ENCODE results near the gene ZBTB16.

Gene ZBTB16

DNA sequence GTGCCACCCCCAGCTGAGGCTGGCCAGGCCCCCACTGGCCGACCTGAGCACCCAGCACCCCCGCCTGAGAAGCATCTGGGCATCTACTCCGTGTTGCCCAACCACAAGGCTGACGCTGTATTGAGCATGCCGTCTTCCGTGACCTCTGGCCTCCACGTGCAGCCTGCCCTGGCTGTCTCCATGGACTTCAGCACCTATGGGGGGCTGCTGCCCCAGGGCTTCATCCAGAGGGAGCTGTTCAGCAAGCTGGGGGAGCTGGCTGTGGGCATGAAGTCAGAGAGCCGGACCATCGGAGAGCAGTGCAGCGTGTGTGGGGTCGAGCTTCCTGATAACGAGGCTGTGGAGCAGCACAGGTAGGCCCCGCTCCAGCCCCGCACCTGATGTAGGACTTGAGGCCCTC is 4.7 kb downstream of the ZBTB16 start:
- peaks cover 0 to 26% of the 10 kb centered on the region in 2 experiments; a peak in 1 of 3 replicates for H3K36me3 ChIP-seq (ENCODE audit: control insufficient read depth in 2 of 2, insufficient read depth in 1 of 2, low read length in 2 of 2)
- no peak for TF ChIP-seq ZNF555 (tag by site-specific recombination; conservative IDR thresholded peaks at IDR 0.05)
- TF ChIP-seq, protein P1, sequence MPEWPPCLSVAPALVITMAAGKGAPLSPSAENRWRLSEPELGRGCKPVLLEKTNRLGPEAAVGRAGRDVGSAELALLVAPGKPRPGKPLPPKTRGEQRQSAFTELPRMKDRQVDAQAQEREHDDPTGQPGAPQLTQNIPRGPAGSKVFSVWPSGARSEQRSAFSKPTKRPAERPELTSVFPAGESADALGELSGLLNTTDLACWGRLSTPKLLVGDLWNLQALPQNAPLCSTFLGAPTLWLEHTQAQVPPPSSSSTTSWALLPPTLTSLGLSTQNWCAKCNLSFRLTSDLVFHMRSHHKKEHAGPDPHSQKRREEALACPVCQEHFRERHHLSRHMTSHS (tag by site-specific recombination; IDR thresholded peaks at IDR 0.05), result no peak
- no peak for TF ChIP-seq ZNF202 (tag by site-specific recombination; IDR thresholded peaks at IDR 0.05; ENCODE audit: borderline replicate concordance)
- TF ChIP-seq ZNF677 (tag by site-specific recombination; IDR thresholded peaks at IDR 0.05), result no peak
- no peak for TF ChIP-seq ZNF280D (tag by site-specific recombination; IDR thresholded peaks at IDR 0.05)
- no peak for TF ChIP-seq ZNF521 (tag by site-specific recombination; IDR thresholded peaks at IDR 0.05)
- TF ChIP-seq KLF10 (tag by site-specific recombination; IDR thresholded peaks at IDR 0.05), result no peak
- TF ChIP-seq, protein P2, sequence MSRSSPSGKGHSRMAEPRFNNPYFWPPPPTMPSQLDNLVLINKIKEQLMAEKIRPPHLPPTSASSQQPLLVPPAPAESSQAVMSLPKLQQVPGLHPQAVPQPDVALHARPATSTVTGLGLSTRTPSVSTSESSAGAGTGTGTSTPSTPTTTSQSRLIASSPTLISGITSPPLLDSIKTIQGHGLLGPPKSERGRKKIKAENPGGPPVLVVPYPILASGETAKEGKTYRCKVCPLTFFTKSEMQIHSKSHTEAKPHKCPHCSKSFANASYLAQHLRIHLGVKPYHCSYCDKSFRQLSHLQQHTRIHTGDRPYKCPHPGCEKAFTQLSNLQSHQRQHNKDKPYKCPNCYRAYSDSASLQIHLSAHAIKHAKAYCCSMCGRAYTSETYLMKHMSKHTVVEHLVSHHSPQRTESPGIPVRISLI (tag by site-specific recombination; IDR thresholded peaks at IDR 0.05), result no peak
- no peak for TF ChIP-seq ZNF140 (tag by site-specific recombination; IDR thresholded peaks at IDR 0.05)
- TF ChIP-seq, protein P3, sequence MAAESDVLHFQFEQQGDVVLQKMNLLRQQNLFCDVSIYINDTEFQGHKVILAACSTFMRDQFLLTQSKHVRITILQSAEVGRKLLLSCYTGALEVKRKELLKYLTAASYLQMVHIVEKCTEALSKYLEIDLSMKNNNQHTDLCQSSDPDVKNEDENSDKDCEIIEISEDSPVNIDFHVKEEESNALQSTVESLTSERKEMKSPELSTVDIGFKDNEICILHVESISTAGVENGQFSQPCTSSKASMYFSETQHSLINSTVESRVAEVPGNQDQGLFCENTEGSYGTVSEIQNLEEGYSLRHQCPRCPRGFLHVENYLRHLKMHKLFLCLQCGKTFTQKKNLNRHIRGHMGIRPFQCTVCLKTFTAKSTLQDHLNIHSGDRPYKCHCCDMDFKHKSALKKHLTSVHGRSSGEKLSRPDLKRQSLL (tag by site-specific recombination; IDR thresholded peaks at IDR 0.05), result no peak
- TF ChIP-seq, protein P4, sequence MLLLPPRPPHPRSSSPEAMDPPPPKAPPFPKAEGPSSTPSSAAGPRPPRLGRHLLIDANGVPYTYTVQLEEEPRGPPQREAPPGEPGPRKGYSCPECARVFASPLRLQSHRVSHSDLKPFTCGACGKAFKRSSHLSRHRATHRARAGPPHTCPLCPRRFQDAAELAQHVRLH (tag by site-specific recombination; IDR thresholded peaks at IDR 0.05), result no peak
- TF ChIP-seq ZNF843 (tag by site-specific recombination; IDR thresholded peaks at IDR 0.05), result no peak
- TF ChIP-seq ZNF701 (tag by site-specific recombination; IDR thresholded peaks at IDR 0.05), result no peak
- no peak for TF ChIP-seq PATZ1 (tag by site-specific recombination; IDR thresholded peaks at IDR 0.05)
- ChIA-PET POLR2A (no interaction called here), CTCF (no interaction called here)
- no peaks in the 10 kb centered on the region for H3K4me1 ChIP-seq (ENCODE audit: control insufficient read depth, insufficient read depth, low read length)
- no peak overlapping the region for H3K27ac ChIP-seq (ENCODE audit: extremely low read depth, low read depth, low read length)
- no peaks in the 10 kb centered on the region for H3K9me3 ChIP-seq (ENCODE audit: control insufficient read depth, insufficient read depth, low read depth, low read length)
- H3K4me3 ChIP-seq (ENCODE audit: low read depth, low read length), result no peak overlapping the region

DNA sequence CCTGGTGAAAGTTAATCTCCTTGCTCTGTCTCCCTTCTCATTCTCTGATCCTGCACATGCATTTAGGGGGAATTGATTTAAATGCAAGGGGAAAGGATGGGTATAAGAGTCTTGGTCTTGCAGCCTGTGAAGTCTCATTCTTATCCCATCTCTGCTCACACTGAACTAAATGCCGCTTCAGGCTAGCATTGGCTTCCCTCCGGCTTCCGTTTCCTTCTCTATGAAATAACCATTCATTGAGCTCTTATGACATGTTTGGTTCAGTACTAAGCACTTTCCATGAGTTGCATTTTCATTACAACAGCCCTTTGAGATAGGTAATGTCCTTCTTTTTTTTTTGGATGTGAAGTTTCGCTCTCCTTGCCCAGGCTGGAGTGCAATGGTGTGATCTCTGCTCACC is 5.6 kb downstream of the ZBTB16 start:
- CTCF ChIA-PET, result interaction anchor here (0.6 to 1.1 kb wide), 2 partner anchors 16 to 18 kb away, joined by 3 to 4 read pairs; no protein-coding TSS in a partner anchor
- H3K27ac ChIP-seq (ENCODE audit: extremely low read depth, low read depth, low read length), result no peak overlapping the region
- H3K9me3 ChIP-seq (ENCODE audit: control insufficient read depth, insufficient read depth, low read depth, low read length), result no peaks in the 10 kb centered on the region
- H3K4me1 ChIP-seq (ENCODE audit: control insufficient read depth, insufficient read depth, low read length), result no peaks in the 10 kb centered on the region
- no peak overlapping the region for H3K4me3 ChIP-seq (ENCODE audit: low read depth, low read length)
- peaks cover 0 to 26% of the 10 kb centered on the region in 2 experiments; a peak in 1 of 3 replicates for H3K36me3 ChIP-seq (ENCODE audit: control insufficient read depth in 2 of 2, insufficient read depth in 1 of 2, low read length in 2 of 2)
- POLR2A ChIA-PET, result interaction anchor here (0.6 to 0.7 kb wide), 2 partner anchors 13 to 188 kb away, joined by 3 read pairs; no protein-coding TSS in a partner anchor
- TF ChIP-seq ZNF175 (tag by site-specific recombination; IDR thresholded peaks at IDR 0.05) (no peak), ZNF792 (tag by site-specific recombination; IDR thresholded peaks at IDR 0.05) (no peak), ZNF169 (tag by site-specific recombination; IDR thresholded peaks at IDR 0.05) (no peak), ZSCAN30 (tag by site-specific recombination; IDR thresholded peaks at IDR 0.05) (no peak), ZNF248 (tag by site-specific recombination; IDR thresholded peaks at IDR 0.05) (no peak), EGR2 (tag by site-specific recombination; IDR thresholded peaks at IDR 0.05; ENCODE audit: low read depth) (no peak)
- TF ChIP-seq, protein P5, sequence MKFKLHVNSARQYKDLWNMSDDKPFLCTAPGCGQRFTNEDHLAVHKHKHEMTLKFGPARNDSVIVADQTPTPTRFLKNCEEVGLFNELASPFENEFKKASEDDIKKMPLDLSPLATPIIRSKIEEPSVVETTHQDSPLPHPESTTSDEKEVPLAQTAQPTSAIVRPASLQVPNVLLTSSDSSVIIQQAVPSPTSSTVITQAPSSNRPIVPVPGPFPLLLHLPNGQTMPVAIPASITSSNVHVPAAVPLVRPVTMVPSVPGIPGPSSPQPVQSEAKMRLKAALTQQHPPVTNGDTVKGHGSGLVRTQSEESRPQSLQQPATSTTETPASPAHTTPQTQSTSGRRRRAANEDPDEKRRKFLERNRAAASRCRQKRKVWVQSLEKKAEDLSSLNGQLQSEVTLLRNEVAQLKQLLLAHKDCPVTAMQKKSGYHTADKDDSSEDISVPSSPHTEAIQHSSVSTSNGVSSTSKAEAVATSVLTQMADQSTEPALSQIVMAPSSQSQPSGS (tag by site-specific recombination; IDR thresholded peaks at IDR 0.05; ENCODE audit: low read depth), result no peak
- TF ChIP-seq, protein P6, sequence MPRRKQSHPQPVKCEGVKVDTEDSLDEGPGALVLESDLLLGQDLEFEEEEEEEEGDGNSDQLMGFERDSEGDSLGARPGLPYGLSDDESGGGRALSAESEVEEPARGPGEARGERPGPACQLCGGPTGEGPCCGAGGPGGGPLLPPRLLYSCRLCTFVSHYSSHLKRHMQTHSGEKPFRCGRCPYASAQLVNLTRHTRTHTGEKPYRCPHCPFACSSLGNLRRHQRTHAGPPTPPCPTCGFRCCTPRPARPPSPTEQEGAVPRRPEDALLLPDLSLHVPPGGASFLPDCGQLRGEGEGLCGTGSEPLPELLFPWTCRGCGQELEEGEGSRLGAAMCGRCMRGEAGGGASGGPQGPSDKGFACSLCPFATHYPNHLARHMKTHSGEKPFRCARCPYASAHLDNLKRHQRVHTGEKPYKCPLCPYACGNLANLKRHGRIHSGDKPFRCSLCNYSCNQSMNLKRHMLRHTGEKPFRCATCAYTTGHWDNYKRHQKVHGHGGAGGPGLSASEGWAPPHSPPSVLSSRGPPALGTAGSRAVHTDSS (tag by site-specific recombination; IDR thresholded peaks at IDR 0.05), result no peak

Data from HEK293 (cell line).